HG03045 (cell line): ENCODE measurements around the gene SLC28A1.
"Not testable (repeated sequence)": the region's sequence is repeated elsewhere in the genome, so short reads cannot be mapped to it uniquely, and the experiment has no call there.

ENCODE experiments used
- ATAC-seq: cut with Tn5 transposase; IDR thresholded peaks from one replicate; pipeline ENCODE4 v1.9.1; 2021; ENCODE audit warnings: mild to moderate bottlenecking, moderate library complexity; ENCODE audit not compliant: unreplicated experiment

The SLC28A1 gene

DNA sequence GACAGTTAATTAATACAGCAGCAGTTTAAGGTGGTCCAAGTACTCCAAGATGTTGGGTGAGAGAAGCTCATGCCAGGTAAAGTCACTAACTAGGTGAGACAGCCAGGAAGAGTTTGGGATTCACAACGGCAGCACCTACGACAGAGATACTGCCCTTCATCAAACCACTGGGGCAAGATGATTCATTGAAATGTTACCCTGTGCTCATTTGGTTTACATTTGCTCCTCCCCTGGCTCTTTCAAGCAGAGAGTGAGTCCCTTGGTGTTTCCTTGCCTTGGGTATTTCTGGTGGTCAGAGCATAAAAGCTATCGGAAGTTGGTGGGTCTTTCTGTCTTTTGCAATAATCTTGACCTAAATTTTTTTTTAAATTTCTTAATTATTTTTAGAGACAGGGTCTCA lies 77.2 kb downstream of the SLC28A1 start:
- ATAC-seq = no peak

DNA sequence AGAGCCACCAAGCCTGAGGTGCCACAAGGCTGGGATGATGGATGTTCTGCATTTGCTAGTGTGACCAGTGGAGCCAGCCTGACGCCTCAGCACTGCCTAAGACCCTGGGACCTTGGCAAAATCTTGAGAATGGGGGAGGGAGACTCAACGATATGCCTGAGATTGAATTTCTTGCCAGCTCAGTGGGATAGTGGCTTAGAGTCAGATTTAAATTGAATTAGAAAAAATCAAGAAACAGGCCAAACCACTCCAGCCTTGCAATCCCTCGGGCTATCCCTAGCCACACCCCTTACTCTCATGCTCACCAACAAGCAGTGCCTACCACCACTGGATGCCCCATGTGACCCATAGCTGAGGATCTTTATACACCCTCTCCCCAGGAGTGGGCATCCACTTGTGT lies 78.5 kb downstream of the SLC28A1 start:
- ATAC-seq = no peak

DNA sequence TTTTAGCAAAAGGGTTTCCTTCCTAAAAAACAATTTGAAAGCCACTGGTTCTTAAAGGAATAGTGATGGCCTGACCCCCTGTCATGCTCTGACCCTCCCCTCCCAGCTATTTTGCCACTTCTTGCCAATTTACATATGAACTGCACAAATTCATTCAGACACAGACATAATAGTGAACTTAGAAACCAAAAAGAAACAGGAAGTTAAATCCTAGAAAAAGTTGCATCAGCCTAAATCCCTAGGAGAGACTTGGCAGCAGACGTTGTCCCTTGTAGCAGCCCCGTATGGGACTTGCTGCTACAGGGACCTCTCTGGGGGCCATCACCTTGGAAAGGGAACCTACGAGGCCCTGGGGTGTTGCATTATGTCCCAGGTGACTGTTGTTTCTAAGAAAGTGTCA lies 82.9 kb downstream of the SLC28A1 start:
- ATAC-seq = no peak

DNA sequence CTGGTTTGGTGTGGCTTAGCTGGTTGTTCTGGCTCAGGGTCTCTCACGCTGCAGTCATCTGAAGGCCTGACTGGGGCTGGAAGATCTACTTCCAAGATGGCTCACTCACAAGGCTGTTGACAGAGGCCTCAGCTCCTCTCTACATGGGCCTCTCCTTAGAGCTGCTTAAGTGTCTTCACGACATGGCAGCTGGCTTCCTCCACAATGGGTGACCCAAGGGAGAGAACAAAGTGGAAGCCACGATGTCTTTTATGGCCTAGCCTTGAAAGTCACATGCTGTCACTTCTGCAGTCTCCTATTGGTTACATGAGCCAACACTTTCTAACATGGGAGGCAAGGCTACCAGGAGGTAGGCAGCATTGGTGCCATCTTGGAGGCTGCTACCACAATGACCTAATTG lies 83.8 kb downstream of the SLC28A1 start:
- no peak for ATAC-seq

DNA sequence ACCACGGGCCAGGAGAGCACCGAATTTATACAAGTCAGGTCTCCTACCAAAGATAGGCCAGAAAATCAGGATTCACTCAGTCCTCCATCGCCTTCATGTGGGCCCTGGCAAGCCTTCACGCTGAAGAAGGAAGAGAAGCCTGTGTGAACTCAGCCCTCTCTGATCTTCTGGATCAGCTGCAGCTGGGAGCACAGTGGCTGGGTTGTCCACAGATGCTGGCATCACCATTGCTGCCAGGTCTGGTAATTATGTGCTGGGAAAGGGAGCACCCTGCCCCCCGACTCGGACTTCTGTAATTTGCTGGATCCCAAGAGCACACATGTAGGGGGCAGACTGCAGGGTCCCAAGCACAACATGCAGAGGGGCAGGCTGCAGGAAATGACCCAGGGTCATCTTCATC lies 84.8 kb downstream of the SLC28A1 start:
- ATAC-seq = no peak

DNA sequence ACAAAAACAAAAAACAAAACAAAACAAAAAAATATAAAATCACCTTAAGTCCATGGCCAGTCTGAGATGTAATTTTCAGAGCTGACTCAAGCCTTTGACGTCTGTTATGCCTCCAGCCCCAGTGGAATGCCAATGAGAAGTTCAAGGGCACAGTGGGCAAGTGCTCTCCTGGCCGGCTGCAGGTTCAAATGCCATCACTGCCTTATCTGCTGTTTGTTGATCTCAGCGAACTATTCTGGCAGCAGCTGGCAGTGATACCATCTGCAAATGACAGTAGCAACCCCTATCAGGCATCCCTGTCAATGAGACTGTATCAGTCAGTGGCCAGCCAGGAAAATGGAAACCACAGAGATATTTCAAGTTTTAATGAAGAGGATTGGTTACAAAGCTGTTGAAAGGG lies 86.4 kb downstream of the SLC28A1 start:
- ATAC-seq = no peak

DNA sequence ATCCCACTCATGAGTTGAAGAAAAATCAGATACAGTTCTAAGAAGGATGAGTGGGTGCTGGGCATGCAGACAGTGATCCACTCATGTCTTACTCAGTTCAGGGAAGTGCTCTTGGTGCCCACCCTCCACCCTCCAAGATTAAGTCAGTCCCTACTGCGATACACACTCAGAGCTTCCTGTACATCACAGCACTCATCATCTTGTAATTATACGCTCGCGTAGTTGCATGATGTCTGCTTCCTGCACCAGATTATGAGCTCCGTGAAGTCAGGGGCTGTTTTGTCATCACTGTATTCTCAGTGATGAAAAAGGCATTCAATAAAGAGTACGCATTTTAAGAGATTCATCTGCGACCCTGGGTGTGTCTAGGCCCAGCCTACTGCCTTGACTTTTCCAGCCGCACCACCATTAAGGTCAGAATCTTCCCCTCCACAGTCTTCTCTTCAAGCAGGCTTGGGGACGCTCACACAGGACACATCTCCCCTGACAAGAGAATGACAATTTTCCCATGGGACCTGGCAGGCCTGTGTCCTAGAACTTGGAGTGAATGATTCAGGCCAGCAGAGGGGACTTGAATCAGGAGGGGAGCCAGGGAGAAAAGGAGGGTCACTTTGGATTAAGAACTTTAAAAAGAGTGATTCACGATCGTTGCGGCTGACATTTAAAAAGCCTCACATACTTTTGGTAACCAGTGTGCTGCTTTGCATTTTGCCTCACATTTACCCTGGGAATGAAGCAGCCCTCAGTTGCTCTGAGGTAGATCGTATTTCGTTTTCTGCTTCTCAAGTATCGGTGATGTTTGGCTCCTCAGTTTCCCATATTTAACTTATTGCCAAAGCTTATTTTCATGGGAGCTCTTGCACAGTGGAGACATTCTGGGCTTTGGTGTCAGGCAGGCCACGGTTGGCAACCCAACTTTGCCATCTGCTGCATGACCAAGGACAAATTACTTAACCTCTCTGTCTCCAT lies 89.3 kb downstream of the SLC28A1 start:
- no peak for ATAC-seq

DNA sequence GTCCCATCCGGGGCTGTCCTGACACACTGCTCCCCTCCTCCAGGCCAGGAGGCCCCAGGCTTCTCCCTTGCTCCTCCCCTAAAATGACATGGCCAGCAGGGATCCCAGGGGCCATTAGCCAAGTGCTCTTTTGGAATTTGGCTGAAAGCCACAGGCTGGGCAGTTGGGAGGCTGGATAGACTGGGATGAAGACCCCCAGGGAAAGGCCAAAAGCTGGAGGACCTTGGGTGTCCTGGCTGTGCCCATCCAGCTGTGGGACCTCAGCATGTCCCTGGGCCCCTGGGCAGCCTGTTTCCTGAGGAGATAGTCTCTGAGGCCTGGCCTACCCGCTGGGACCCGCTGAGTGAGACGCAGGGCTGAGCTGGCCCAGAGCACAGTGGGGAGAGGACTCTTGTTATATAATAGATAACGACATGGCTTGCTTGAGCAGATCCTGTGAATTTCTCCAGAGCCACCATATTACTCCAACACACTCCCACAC lies 91.4 kb downstream of the SLC28A1 start:
- ATAC-seq = no peak

DNA sequence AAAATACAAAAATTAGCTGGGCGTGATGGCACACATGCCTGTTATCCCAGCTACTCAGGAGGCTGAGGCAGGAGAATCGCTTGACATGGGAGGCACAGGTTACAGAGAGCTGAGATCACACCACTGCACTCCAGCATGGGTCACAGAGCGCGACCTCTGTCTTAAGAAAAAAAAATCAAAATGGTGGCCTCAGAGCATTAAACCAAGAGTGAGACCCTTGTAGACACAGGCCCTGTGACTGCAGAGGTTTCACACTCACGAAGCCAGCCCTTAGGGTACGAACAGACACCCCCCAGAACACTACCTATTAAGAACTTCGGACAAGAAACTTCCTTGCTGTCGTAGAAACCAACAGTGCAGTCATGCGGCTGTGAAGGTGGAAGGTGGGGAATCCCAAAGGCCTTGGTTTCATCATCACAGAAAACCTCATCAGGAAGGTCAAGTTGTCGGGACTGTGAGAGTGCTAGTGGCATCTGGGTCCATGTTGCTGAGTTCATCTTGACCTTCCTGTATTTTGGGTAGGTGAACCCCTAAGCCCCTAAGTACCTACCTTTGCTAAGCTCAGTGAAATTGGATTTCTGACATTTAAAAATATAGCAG lies 92.4 kb downstream of the SLC28A1 start:
- ATAC-seq = no peak

DNA sequence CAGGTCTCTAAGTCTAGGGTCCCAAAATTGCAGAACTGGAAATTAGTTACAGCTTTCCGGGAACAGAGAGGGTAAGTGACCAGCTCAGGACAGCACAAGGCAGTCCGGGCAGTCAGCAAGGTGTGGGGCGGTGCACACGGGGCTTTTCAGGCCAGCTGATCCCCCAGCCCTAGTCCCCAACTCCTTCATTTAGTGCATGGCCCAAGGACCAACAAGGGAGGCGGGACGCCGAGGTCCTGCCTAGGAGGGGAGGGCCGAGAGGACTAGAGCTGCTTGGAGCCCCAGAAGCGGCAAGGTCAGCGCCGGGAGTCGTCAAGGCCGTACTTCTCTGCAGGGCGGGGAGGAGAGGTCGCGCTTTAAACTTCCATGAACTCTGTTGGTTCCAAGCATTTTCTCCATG lies 95.2 kb downstream of the SLC28A1 start:
- ATAC-seq = no peak

DNA sequence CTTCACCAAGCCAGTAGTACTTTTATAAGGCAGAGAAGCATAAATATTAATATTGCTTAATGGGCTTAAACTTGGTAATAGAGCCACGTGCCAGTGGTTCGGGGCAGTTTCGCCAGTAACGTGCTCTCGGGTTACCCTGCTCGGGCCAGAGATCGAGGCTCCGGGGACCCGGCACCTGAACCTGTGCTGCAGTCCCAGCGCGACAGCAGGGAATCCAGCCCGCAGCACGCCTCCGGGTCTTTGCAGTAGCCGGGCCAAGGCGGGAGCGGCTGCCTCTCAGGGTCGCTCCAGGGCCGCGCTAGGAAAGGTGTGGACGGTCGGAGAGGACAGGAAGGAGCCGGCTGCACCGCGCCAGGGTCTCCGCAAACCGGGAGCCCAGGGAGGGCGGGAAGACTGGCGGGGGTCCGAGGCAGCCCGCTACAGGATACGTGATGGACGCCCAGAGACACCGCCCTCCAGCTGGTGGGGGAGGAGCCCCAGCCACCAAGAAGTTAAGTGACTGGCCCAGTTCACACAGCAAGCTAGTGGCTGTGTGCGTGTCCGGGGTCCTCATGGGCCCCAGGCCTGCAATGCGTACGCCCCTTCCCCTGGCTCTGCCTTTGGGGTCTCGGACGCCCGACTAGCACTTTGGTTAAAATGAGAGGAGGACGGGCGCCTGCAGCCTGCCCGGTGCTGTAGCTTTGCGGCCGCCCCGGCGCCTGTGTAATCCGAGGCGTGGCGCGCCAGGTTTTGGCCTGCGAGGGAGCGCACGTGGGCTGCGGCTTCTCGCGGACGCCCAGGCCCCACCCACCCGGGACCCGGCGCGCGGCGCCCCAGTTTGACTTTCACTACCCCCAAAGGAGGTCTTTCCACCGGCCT lies 96.0 kb downstream of the SLC28A1 start:
- ATAC-seq = peak; percentile 48

DNA sequence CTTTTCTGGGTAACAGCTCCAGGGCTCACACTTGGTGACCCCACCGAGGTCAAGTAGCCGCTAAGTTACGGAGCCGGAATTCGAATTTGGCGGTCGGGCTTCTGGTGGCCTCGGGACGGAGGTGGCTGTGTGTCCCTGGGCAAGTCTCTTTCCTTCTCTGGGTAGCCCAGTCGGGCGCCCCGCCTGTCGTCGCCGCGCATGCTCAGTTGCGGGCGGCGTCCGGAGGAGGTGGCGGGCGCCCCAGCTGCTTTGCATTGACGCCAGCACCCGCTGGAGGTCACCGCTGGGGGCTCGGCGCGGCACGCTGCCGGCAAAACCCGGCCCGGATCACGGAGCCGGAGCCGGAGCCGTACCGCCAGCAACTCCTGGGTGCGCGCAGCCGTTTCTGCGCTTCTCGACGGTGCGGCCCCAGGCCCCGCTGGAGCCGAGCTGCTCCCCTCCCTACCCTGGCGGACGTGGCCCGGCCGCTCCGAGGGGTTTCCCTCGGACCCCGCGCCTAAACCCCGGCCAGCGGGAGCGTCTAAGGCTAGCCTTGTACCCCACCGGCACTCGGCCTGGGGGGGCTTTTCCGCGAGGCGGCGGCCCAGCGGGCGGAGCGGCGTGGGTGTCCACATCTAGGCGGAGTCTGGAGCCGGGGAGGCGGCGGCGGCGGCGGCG lies 96.7 kb downstream of the SLC28A1 start:
- peak; percentile 67 for ATAC-seq

DNA sequence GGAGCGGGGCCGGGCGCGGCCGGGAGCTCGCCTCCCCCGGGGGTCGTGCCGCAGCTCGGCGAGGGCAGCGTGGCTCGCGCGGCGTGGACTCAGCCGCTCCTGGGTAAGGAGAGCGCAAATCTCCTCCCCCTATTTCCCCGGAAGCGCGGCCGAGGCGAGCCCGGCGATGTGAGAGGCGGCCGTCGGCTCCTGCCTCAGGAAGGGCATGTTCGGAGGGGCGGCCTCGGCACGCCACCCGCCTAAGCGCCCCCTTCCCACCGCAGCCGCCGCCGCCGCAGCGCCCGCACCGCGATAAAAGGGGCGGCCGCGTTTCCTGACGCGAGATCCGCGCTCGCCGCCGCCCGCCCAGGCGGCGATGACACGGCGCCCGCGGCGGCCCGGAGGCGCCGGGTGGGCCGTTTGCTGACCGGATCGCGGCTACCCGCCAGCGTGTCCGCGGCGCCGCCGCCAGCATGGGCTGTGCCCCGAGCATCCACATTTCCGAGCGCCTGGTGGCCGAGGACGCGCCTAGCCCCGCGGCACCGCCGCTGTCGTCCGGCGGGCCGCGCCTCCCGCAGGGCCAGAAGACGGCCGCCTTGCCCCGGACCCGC lies 97.3 kb downstream of the SLC28A1 start, which contains the start of gene PDE8A:
Gene PDE8A (plus strand): TSS at position 146 of the 590 bp plus-strand sequence. CDS start 307 bp downstream, at position 453.
- peak; percentile 4 for ATAC-seq

DNA sequence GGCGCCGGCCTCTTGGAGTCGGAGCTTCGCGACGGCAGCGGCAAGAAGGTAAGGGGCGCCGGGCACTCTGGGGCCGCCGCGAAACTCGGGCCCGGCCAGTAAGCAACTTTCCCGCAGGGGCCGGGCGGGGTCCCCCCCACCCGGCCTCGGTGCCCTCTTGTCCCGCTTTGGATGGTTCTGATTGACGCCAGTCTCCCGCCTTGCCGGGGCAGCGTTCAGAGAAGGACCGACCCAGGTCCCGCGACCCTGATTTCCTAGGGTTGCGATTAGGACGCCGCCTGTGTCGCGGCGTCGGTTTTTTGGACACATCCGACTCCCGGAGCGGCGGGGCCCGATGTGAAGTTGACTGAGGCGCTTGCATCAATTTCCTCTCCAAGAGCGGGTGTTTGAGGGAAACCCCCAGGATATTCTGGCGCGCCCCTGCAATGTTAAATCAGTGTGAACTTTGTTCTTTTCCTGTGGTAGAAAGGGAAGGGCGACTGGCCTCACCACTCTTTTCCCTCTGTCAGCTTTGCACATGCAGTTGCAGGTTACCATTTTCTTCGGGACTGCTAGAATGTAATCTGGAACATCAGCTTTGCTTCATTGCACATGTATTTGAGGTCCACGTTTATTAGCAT lies 97.9 kb downstream of the SLC28A1 start:
- peak; percentile 0 for ATAC-seq

DNA sequence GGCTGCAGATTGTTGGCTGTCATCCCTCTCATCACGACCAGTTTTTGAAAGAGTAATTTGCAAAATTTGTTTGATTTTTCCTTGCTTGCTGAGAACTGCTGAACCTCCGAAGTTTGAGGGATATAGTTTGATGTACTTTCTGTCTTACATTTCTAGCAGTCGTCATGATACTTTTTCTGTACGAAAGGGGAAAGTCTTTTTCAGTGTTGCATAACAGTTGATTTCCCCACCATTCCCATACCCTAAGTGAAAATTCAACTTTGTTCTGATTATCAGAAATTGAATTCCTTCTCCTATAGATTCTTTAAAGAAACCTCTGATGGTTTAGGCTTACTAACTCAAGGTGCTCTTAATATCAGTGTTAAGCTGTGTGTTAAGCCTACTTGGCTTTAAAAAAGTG lies 98.8 kb downstream of the SLC28A1 start:
- no peak for ATAC-seq

DNA sequence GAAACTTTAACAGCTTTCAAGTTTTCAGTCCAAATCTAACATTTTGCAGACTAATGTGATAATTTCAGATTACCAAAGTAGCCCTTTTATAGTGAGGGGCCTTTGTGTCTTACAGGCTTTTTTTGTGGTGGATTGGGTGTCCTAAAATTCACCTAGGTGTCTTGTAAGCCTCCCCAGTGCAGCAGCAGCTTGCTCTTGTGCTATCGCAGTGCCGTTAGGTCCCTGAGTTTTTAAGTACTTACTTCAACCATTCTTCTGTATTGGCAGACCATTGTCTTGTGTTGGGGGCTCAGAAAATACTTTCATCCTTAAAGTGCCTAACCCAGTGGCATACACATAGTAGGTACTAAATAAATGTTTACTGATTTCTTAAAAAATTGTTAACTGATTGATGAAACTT lies 99.2 kb downstream of the SLC28A1 start:
- no peak for ATAC-seq

DNA sequence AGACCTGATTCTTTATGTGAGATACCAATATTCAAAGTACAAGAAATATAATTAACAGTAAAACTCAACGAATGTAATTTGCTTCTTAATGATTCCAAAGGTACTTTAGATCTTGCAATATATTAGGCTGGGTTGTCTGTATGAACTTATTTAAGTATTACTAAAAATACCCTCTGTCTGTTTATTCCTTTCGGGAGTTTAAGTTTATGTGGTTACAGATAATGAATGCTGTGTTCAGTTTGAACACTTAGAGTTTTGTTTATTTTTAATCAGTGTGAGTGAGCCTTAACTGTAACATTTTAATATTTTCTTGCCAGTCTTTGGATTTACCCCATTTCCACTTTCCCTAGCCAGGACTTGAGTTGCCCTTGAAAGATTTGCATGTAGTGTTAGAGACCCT lies 100.7 kb downstream of the SLC28A1 start:
- ATAC-seq = no peak

DNA sequence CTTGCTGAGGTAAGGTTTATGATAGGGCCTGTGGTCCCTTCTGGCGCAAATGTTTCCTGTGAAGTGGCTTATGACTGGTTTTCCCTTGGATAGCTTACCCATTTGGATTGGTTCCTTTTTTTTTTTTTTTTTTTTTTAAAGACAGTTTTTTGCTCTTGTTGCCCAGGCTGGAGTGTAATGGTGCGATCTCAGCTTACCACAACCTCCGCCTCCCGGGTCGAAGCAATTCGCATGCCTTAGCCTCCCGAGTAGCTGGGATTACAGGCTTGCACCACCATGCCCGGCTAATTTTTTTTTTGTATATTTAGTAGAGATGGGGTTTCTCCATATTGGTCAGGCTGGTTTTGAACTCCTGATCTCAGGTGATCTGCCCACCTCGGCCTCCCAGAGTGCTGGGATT lies 102.9 kb downstream of the SLC28A1 start:
- not testable (repeated sequence) for ATAC-seq

DNA sequence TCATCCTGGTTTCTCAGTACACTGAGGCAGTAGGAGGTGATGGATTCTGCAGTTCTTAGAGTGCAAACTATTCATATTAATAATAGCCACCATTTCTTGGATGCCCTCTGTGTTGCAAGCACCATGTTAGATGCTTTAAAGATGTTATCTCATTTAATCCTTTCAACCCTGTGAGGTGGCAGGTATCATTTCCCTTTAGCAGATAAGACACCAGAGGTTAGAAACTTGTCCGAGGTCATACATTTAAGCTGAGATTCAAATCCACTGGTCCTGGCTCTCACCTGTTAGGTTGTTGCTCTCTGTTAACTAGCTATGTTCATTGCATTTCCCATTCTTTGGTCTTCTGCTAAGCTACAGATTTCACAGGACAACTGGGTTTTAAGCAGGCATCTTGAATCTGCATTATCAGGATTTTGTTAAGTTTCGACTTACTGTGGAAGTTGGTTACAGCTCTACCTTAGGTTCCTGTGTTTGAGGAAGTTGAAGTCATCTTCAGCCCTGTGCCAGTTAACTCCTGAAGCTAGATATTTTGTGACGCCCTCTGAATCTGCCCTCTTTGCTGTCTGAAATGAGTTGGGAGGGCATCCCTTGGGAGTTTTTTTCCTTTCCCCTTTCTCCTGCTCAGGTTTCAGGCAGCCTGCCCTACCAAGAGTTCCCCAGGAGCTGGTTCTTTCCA lies 103.6 kb downstream of the SLC28A1 start:
- ATAC-seq = no peak
